Thyroid gland (tissue), 4 donors: ENCODE data around the gene RASGRF1. TPM values are rescaled to one million over a fixed set of nuclear protein-coding genes. Genes with fewer than 3 reads are reported as not detected.

Experiments used
- DNase-seq, 2 donors: peaks; one replicate each; pipeline ENCODE4 v3.0.0-alpha.2; 2019
- H3K27ac ChIP-seq, 3 donors: fragments of 200-600 bp; sonication (generic); 1 replicate in 2 of 3; 2 replicates in 1 of 3; pipeline ENCODE4 v1.5.1; 2016 to 2019; ENCODE audit warnings: mild to moderate bottlenecking in 1 of 3, moderate library complexity in 1 of 3
- H3K27me3 ChIP-seq: fragments of 200-600 bp; sonication (generic); one replicate; pipeline ENCODE4 v1.5.1; 2019
- H3K36me3 ChIP-seq, 2 donors: fragments of 200-600 bp; sonication (generic); one replicate each; pipeline ENCODE4 v1.5.1; 2016 to 2019
- H3K4me1 ChIP-seq, 2 donors: fragments of 200-600 bp; sonication (generic); one replicate each; pipeline ENCODE4 v1.5.1; 2017 to 2019
- H3K4me3 ChIP-seq, 3 donors: fragments of 200-600 bp; sonication (generic); replicated peaks in 1 of 3; 1 replicate in 2 of 3; 2 replicates in 1 of 3; pipeline ENCODE4 v1.5.1; 2016; ENCODE audit warnings: mild to moderate bottlenecking in 1 of 3
- H3K9me3 ChIP-seq: fragments of 200-600 bp; sonication (generic); one replicate; pipeline ENCODE4 v1.5.1; 2017
- CTCF ChIP-seq, 6 experiments: fragments of 200-600 bp in 3 of 6; fragments of 450-650 bp in 3 of 6; sonication (generic) in 3 of 6; IDR thresholded peaks; one replicate each; pipeline ENCODE4 v1.5.1; 2016 to 2019; ENCODE audit warnings: antibody characterized with exemption in 6 of 6, mild to moderate bottlenecking in 2 of 6, inconsistent platforms in 1 of 6, moderate library complexity in 1 of 6
- POLR2A ChIP-seq, 2 donors: fragments of 450-650 bp; IDR thresholded peaks; one replicate each; pipeline ENCODE4 v1.6.1; 2017; ENCODE audit warnings: antibody characterized with exemption in 2 of 2, mild to moderate bottlenecking in 2 of 2, moderate library complexity in 1 of 2
- WGBS, 2 donors: methylation state at CpG; one replicate each; pipeline ENCODE4 v1.1.5; 2017; 5-methylcytosine and 5-hydroxymethylcytosine counted together
- intact Hi-C: fragments of 100-400 bp; cut with DNase I; formaldehyde crosslinking; loops from one replicate; pipeline ENCODE4 v1.15.1; 2023
- total RNA-seq, 4 donors: library from RNA; depleted of rRNA; stranded (reverse); fragments of >200 nt; gene quantifications; one replicate each; pipeline ENCODE4 v1.2.3, GENCODE V29; 2016

RASGRF1 gene
- total RNA-seq, 4 donors from 2014 or later: 0.40 TPM; not detected in 3

GRCh38 chr15:78947506-78947905 lies 143.1 kb downstream of the RASGRF1 start:
- Histone ChIP-seq H3K27me3 (no peaks in the 10 kb centered on the region), H3K4me1 (peaks cover 7 to 25% of the 10 kb centered on the region in 2 donors), H3K9me3 (no peaks in the 10 kb centered on the region), H3K27ac (no peak overlapping the region), H3K4me3 (no peak overlapping the region), H3K36me3 (no peaks in the 10 kb centered on the region)
- intact Hi-C loops: no loop called here
- DNase-seq: no peak
- 89 to 97% methylated on average over 4 to 5 of the region's 5 CpGs for WGBS, 2 donors
- TF ChIP-seq POLR2A (IDR thresholded peaks at IDR 0.05): no peak
- no peak for TF ChIP-seq CTCF (IDR thresholded peaks at IDR 0.05)

GRCh38 chr15:78946493-78946892 lies 144.1 kb downstream of the RASGRF1 start:
- Histone ChIP-seq H3K27ac (no peak overlapping the region), H3K36me3 (no peaks in the 10 kb centered on the region), H3K4me3 (no peak overlapping the region), H3K9me3 (no peaks in the 10 kb centered on the region), H3K27me3 (no peaks in the 10 kb centered on the region), H3K4me1 (peaks cover 7 to 18% of the 10 kb centered on the region in 2 donors)
- WGBS, 2 donors: 78 to 96% methylated on average over 5 of the region's 5 CpGs
- TF ChIP-seq POLR2A (IDR thresholded peaks at IDR 0.05): no peak
- no peak for TF ChIP-seq CTCF (IDR thresholded peaks at IDR 0.05)
- no peak for DNase-seq
- intact Hi-C loops: no loop called here

- peak within 1 kb of the TSS in 2 of 3 donors; percentile 43 to 48 for H3K27ac ChIP-seq
Measured at GRCh38 chr15:78944669-78945407, 145.7 kb downstream of the RASGRF1 start, which contains the start of gene CTSH. CTSH (minus strand) TSS chr15:78945046; CDS start chr15:78944981, 65 bp downstream.

GRCh38 chr15:78944202-78944625 lies 146.4 kb downstream of the RASGRF1 start:
- intact Hi-C loops: no loop called here
- 37 to 47% methylated on average over 6 to 12 of the region's 12 CpGs for WGBS, 2 donors
- TF ChIP-seq CTCF (IDR thresholded peaks at IDR 0.05): no peak

More at GRCh38 chr15:78944669-78945407, 145.7 kb downstream of the RASGRF1 start, which contains the start of gene CTSH:
- H3K4me3 ChIP-seq: peak within 1 kb of the TSS; percentile 51 to 65 (median 54)
- no peaks in the 10 kb centered on the region for H3K27me3 ChIP-seq
- no peaks in the 10 kb centered on the region for H3K36me3 ChIP-seq
- peak in 1 of 2 donors; percentile 60 for TF ChIP-seq POLR2A (IDR thresholded peaks at IDR 0.05)
- peak in 1 of 6 experiments; percentile 12 for TF ChIP-seq CTCF (IDR thresholded peaks at IDR 0.05)
- intact Hi-C loops: no loop called here
- H3K4me1 ChIP-seq: peaks cover 7 to 11% of the 10 kb centered on the region in 2 donors
- WGBS, 2 donors: 4 to 10% methylated on average over 7 to 15 of the region's 71 CpGs
- DNase-seq: peak; percentile 82 to 85
- no peaks in the 10 kb centered on the region for H3K9me3 ChIP-seq

GRCh38 chr15:78943692-78944091 lies 146.9 kb downstream of the RASGRF1 start:
- intact Hi-C loops: no loop called here
- Histone ChIP-seq H3K9me3 (no peaks in the 10 kb centered on the region), H3K36me3 (no peaks in the 10 kb centered on the region), H3K27me3 (no peaks in the 10 kb centered on the region), H3K27ac (no peak overlapping the region), H3K4me1 (peaks cover 7 to 11% of the 10 kb centered on the region in 2 donors), H3K4me3 (no peak overlapping the region)
- WGBS, 2 donors: 66 to 89% methylated on average over 7 of the region's 7 CpGs
- TF ChIP-seq CTCF (IDR thresholded peaks at IDR 0.05) (no peak), POLR2A (IDR thresholded peaks at IDR 0.05) (no peak)
- no peak for DNase-seq

More at GRCh38 chr15:78944202-78944625, 146.4 kb downstream of the RASGRF1 start:
- no peaks in the 10 kb centered on the region for H3K27me3 ChIP-seq
- no peaks in the 10 kb centered on the region for H3K36me3 ChIP-seq
- peaks cover 7 to 11% of the 10 kb centered on the region in 2 donors for H3K4me1 ChIP-seq
- DNase-seq: peak in 1 of 2 donors; percentile 20
- H3K27ac ChIP-seq: peak overlapping the region in 1 of 3 donors; percentile 43
- peak overlapping the region in 2 of 3 donors; percentile 51 to 54 for H3K4me3 ChIP-seq
- no peaks in the 10 kb centered on the region for H3K9me3 ChIP-seq
